Tibial nerve (tissue), 3 donors: ENCODE data around the gene PRPF18.
"Not testable (repeated sequence)": the region's sequence is repeated elsewhere in the genome, so short reads cannot be mapped to it uniquely, and the experiment has no call there.

Experiments used
- CTCF ChIP-seq, 5 experiments: fragments of 200-600 bp in 3 of 5; fragments of 450-650 bp in 2 of 5; sonication (generic) in 3 of 5; IDR thresholded peaks; one replicate each; pipeline ENCODE4 v1.5.1; 2016 to 2019; ENCODE audit warnings: antibody characterized with exemption in 5 of 5, mild to moderate bottlenecking in 3 of 5, moderate library complexity in 2 of 5
- POLR2A ChIP-seq, 2 donors: fragments of 450-650 bp; IDR thresholded peaks; one replicate each; pipeline ENCODE4 v1.6.1; 2017; ENCODE audit warnings: antibody characterized with exemption in 2 of 2, mild to moderate bottlenecking in 2 of 2, moderate library complexity in 2 of 2

- not testable (repeated sequence) for TF ChIP-seq CTCF, POLR2A (IDR thresholded peaks at IDR 0.05)
Observed at GRCh38 chr10:13537985-13538384, 48.8 kb upstream of the PRPF18 start.
